Right cardiac atrium (tissue), 5 donors: ENCODE data around the gene HOXD3. TPM values are rescaled to one million over a fixed set of nuclear protein-coding genes. Genes with fewer than 3 reads are reported as not detected.

Experiments
- ATAC-seq, 2 donors: fragments of 200-7000 bp; cut with Tn5 transposase; one replicate each; pipeline versions ENCODE4 v1.8.0 to v1.9.1; 2020; ENCODE audit warnings: moderate library complexity in 2 of 2, mild to moderate bottlenecking in 1 of 2
- DNase-seq, 3 donors: peaks; one replicate each; pipeline ENCODE4 v3.0.0-alpha.2; 2020
- H3K27ac ChIP-seq: one replicate; pipeline ENCODE4 v1.5.1; 2013; ENCODE audit warnings: mild to moderate bottlenecking, low read length, control low read depth, moderate library complexity
- H3K27me3 ChIP-seq: one replicate; pipeline ENCODE4 v1.6.1; 2013; ENCODE audit not compliant: control insufficient read depth, insufficient read depth
- H3K4me1 ChIP-seq: one replicate; pipeline ENCODE4 v1.6.1; 2013; ENCODE audit warnings: low read length; ENCODE audit not compliant: control insufficient read depth, insufficient read depth
- H3K4me3 ChIP-seq: one replicate; pipeline ENCODE4 v1.5.1; 2013; ENCODE audit warnings: low read length, control low read depth
- H3K9me3 ChIP-seq: one replicate; pipeline ENCODE4 v1.6.1; 2013; ENCODE audit warnings: low read length; ENCODE audit not compliant: control insufficient read depth
- WGBS: extraction: QIAGEN DNeasy Blood & Tissue Kit; methylation state at CpG from one replicate; pipeline ENCODE4 v1.1.7; 2013; 5-methylcytosine and 5-hydroxymethylcytosine counted together
- intact Hi-C, 4 donors: fragments of 100-400 bp; cut with DNase I; formaldehyde crosslinking; loops; one replicate each; pipeline versions ENCODE4 v1.11.0 to v1.14.0; 2022 to 2023
- microRNA-seq, 2 donors: library from miRNA; unstranded; fragments of <30 nt; microRNA quantifications; one replicate each; pipeline ENCODE4 v1.2.0, GENCODE V29; 2020 to 2021
- polyA plus RNA-seq: library from polyadenylated mRNA; stranded (reverse); fragments of 200-250 nt; gene quantifications from one replicate; pipeline ENCODE4 v1.2.3, GENCODE V29; 2013
- total RNA-seq, 4 donors: library from RNA; stranded (reverse); fragmentation: NEBNext Ultra II Directional; extraction: Animal tissue kit (Norgen Biotek cat#: 25700); gene quantifications; one replicate each; pipeline ENCODE4 v1.2.1, GENCODE V29; 2021
- donor health status: healthy with polysubstance abuse.
- donor health status: DM: no; HTN: yes; CAD: no.
- donor health status: DM: no; HTN: no; CAD: no.
- donor health status: DM: no; HTN: yes; CAD: no; lungs with severe emphysema.
- donor health status: DM: yes; HTN: yes; CAD: no.

HOXD3 gene
- total and polyA plus RNA-seq, 5 donors = 0.16 TPM; not detected in 4

DNA sequence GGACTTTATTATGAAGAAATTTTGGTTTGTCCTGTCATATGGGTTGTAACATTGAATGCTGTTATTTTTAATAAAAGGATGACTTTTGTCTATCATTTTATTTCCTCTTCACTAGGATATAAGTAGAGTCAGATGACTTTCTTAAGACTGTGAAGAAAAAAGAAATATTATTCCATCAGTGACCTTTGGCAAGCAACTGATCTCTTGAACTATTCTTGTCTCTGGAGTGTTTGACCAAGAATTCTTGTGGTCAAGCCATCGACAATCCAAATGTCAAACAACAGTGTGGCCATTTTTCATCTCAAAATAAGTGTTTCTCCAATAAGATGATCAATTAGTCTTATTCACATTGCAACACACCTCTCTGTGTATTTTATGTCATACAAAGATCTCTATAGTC lies 56.3 kb downstream of the HOXD3 start:
- intact Hi-C loops = no loop called here
- Histone ChIP-seq H3K27me3 (no peaks in the 10 kb centered on the region), H3K27ac (no peak overlapping the region), H3K9me3 (no peaks in the 10 kb centered on the region), H3K4me1 (peaks cover 2% of the 10 kb centered on the region), H3K4me3 (no peak overlapping the region)
- DNase-seq (no peak), ATAC-seq (no peak)
- 73% methylated on average over 1 of the region's 1 CpG for WGBS

Small RNA genes within 50 kb of the gene (microRNA-seq; reads per million reads assigned to microRNA genes)
- gene MIR10B = 514 to 825 reads per million in 2 donors

Other genes starting within 250 kb of the HOXD3 start
- 10 to 100 TPM; 22.6 to 37.2 (median 24.0) TPM for gene LNPK, start 155.0 kb upstream of the HOXD3 start, total RNA-seq
- 4.6 TPM for gene LNPK, start 155.0 kb upstream of the HOXD3 start, polyA plus RNA-seq
- not detected for gene EVX2, start 73.3 kb upstream of the HOXD3 start, total RNA-seq
- not detected for gene EVX2, start 73.3 kb upstream of the HOXD3 start, polyA plus RNA-seq
- not detected for gene HOXD13, start 64.6 kb upstream of the HOXD3 start, total RNA-seq
- not detected for gene HOXD13, start 64.6 kb upstream of the HOXD3 start, polyA plus RNA-seq
- not detected for gene HOXD12, start 57.5 kb upstream of the HOXD3 start, total RNA-seq
- gene HOXD12, start 57.5 kb upstream of the HOXD3 start, polyA plus RNA-seq = not detected
- not detected for gene HOXD11, start 50.0 kb upstream of the HOXD3 start, total RNA-seq
- gene HOXD11, start 50.0 kb upstream of the HOXD3 start, polyA plus RNA-seq = not detected
- gene HOXD10, start 40.5 kb upstream of the HOXD3 start, total RNA-seq = not detected
- gene HOXD10, start 40.5 kb upstream of the HOXD3 start, polyA plus RNA-seq = not detected
- not detected for gene HOXD9, start 34.6 kb upstream of the HOXD3 start, total RNA-seq
- 0.09 TPM for gene HOXD9, start 34.6 kb upstream of the HOXD3 start, polyA plus RNA-seq
- under 1 TPM; 0.11 to 0.39 (median 0.28) TPM for gene HOXD8, start 27.6 kb upstream of the HOXD3 start, total RNA-seq
- 0.63 TPM for gene HOXD8, start 27.6 kb upstream of the HOXD3 start, polyA plus RNA-seq
- not detected for gene HOXD4, start 5.8 kb upstream of the HOXD3 start, total RNA-seq
- 0.29 TPM for gene HOXD4, start 5.8 kb upstream of the HOXD3 start, polyA plus RNA-seq
- not detected for gene HOXD1, start 31.4 kb downstream of the HOXD3 start, total RNA-seq
- gene HOXD1, start 31.4 kb downstream of the HOXD3 start, polyA plus RNA-seq = 0.05 TPM
- 10 to 100 TPM; 34.7 to 51.7 (median 43.2) TPM for gene MTX2, start 112.1 kb downstream of the HOXD3 start, total RNA-seq
- 83.3 TPM for gene MTX2, start 112.1 kb downstream of the HOXD3 start, polyA plus RNA-seq